Measurements from ENCODE around the gene MAGI2. TPM values are rescaled to one million over a fixed set of nuclear protein-coding genes. Genes with fewer than 3 reads are reported as not detected.

MAGI2 gene
- total RNA-seq, 4 donors from 2014 or later = 7.8 to 44.7 (median 21.1) TPM

- Histone ChIP-seq H3K4me3 (no peak overlapping the region), H3K36me3 (no peaks in the 10 kb centered on the region), H3K9me3 (no peaks in the 10 kb centered on the region), H3K27me3 (no peaks in the 10 kb centered on the region), H3K27ac (no peak overlapping the region), H3K4me1 (no peaks in the 10 kb centered on the region)
- TF ChIP-seq, protein P1, sequence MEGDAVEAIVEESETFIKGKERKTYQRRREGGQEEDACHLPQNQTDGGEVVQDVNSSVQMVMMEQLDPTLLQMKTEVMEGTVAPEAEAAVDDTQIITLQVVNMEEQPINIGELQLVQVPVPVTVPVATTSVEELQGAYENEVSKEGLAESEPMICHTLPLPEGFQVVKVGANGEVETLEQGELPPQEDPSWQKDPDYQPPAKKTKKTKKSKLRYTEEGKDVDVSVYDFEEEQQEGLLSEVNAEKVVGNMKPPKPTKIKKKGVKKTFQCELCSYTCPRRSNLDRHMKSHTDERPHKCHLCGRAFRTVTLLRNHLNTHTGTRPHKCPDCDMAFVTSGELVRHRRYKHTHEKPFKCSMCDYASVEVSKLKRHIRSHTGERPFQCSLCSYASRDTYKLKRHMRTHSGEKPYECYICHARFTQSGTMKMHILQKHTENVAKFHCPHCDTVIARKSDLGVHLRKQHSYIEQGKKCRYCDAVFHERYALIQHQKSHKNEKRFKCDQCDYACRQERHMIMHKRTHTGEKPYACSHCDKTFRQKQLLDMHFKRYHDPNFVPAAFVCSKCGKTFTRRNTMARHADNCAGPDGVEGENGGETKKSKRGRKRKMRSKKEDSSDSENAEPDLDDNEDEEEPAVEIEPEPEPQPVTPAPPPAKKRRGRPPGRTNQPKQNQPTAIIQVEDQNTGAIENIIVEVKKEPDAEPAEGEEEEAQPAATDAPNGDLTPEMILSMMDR (IDR thresholded peaks at IDR 0.05) = no peak
- TF ChIP-seq EP300 (IDR thresholded peaks at IDR 0.05) (no peak), POLR2AphosphoS5 (IDR thresholded peaks at IDR 0.05) (no peak), POLR2A (IDR thresholded peaks at IDR 0.05) (no peak)
- no peak for ATAC-seq
- 50 to 61% methylated on average over 1 of the region's 1 CpG for WGBS, 2 donors (ENCODE audit: low coverage in 1 of 2)
Measured at GRCh38 chr7:78571292-78571691, 882.2 kb downstream of the MAGI2 start.

GRCh38 chr7:78568690-78569089, 884.8 kb downstream of the MAGI2 start:
- TF ChIP-seq POLR2A (IDR thresholded peaks at IDR 0.05) (no peak), EP300 (IDR thresholded peaks at IDR 0.05) (no peak), POLR2AphosphoS5 (IDR thresholded peaks at IDR 0.05) (no peak)
- TF ChIP-seq, protein P1 (IDR thresholded peaks at IDR 0.05) = no peak
- Histone ChIP-seq H3K4me3 (no peak overlapping the region), H3K27ac (no peak overlapping the region), H3K9me3 (no peaks in the 10 kb centered on the region), H3K36me3 (no peaks in the 10 kb centered on the region), H3K27me3 (no peaks in the 10 kb centered on the region), H3K4me1 (no peaks in the 10 kb centered on the region)
- no peak for ATAC-seq
- WGBS, 2 donors (ENCODE audit: low coverage in 1 of 2) = 85 to 92% methylated on average over 4 of the region's 4 CpGs

DNA sequence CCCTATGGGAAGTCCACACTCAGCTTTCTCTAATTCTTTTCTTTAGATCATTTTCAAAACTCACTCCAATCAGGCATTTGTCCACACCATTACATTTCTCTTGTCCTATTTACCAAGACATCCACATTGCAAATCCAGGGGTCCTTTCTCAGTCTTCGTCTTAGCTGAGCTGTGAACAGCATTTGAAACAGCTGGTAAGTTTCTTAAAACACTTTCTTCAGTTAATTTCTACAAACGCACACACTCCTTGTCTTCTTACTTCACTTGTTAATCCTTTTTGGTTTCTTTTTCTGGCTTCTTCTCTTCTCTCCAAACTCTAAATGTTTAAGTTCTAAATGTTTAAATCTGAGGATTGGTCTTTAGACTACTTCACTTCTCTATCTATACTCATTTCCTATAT, 885.6 kb downstream of the MAGI2 start:
- Histone ChIP-seq H3K27me3 (no peaks in the 10 kb centered on the region), H3K36me3 (no peaks in the 10 kb centered on the region), H3K4me1 (no peaks in the 10 kb centered on the region), H3K9me3 (no peaks in the 10 kb centered on the region), H3K4me3 (no peak overlapping the region), H3K27ac (no peak overlapping the region)
- 50 to 71% methylated on average over 2 of the region's 2 CpGs for WGBS, 2 donors (ENCODE audit: low coverage in 1 of 2)
- ATAC-seq = no peak
- TF ChIP-seq, protein P1 (IDR thresholded peaks at IDR 0.05) = no peak
- no peak for TF ChIP-seq POLR2AphosphoS5 (IDR thresholded peaks at IDR 0.05)
- no peak for TF ChIP-seq POLR2A (IDR thresholded peaks at IDR 0.05)
- no peak for TF ChIP-seq EP300 (IDR thresholded peaks at IDR 0.05)

GRCh38 chr7:78565784-78566183, 887.7 kb downstream of the MAGI2 start:
- H3K9me3 ChIP-seq = no peaks in the 10 kb centered on the region
- no peaks in the 10 kb centered on the region for H3K36me3 ChIP-seq
- no peaks in the 10 kb centered on the region for H3K4me1 ChIP-seq
- no peak overlapping the region for H3K4me3 ChIP-seq
- TF ChIP-seq, protein P1 (IDR thresholded peaks at IDR 0.05) = no peak
- TF ChIP-seq EP300 (IDR thresholded peaks at IDR 0.05) (no peak), POLR2A (IDR thresholded peaks at IDR 0.05) (no peak)
- H3K27ac ChIP-seq = no peak overlapping the region
- H3K27me3 ChIP-seq = no peaks in the 10 kb centered on the region
- 81 to 84% methylated on average over 5 of the region's 5 CpGs for WGBS, 2 donors (ENCODE audit: low coverage in 1 of 2)
- ATAC-seq = no peak

- TF ChIP-seq, protein P1 (IDR thresholded peaks at IDR 0.05) = no peak
- TF ChIP-seq POLR2AphosphoS5 (IDR thresholded peaks at IDR 0.05) = no peak
- no peak for TF ChIP-seq EP300 (IDR thresholded peaks at IDR 0.05)
- no peak for TF ChIP-seq POLR2A (IDR thresholded peaks at IDR 0.05)
- H3K27me3 ChIP-seq = no peaks in the 10 kb centered on the region
- WGBS, 2 donors (ENCODE audit: low coverage in 1 of 2) = 69 to 83% methylated on average over 1 to 5 of the region's 5 CpGs
- no peaks in the 10 kb centered on the region for H3K4me1 ChIP-seq
- no peak for ATAC-seq
- no peaks in the 10 kb centered on the region for H3K36me3 ChIP-seq
- H3K27ac ChIP-seq = no peak overlapping the region
- no peaks in the 10 kb centered on the region for H3K9me3 ChIP-seq
- no peak overlapping the region for H3K4me3 ChIP-seq
Measured at GRCh38 chr7:78563191-78563590, 890.3 kb downstream of the MAGI2 start.
